ENCODE measurements around the gene URM1.

The URM1 gene

DNA sequence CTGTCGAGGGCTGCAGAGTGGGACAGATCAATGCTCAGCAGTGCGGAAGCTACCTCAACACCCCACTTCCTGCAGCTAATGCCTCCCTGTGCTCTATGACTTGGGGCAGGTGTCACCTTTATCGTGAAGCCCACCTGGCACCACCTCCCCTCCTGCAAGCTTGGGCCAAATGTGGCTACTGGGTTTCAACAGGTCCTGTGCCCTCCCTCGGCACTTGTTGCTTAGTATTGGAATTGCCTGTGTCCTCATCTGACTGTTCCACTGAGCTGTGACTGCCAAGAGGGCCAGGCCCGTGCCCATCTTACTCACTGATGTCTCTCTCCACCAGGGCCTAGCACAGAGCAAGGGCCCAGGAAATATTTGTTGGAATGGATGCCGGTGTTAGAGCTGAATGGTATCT is 21.4 kb upstream of the URM1 start:
- FAIRE-seq = no peak

GRCh38 chr9:128355451-128355850 is 15.7 kb upstream of the URM1 start:
- no peak for FAIRE-seq

DNA sequence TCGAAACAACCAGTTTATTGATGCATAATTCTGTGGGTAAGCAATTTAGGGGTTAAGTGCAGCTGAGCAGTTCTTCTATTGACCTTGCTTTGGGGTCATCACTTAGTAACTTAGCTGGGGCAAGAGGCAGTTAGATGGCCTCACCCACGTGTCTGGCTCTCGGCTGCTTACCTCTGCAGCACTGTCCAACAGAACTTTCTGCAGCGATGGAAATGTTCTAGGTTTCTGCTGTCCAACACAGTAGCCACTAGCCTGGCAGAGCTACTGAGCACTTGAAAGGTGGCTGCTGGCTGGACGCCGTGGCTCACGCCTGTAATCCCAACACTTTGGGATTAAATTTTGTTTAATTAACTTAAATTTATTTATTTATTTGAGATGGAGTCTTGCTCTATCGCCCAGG is 13.1 kb upstream of the URM1 start:
- no peak for FAIRE-seq

DNA sequence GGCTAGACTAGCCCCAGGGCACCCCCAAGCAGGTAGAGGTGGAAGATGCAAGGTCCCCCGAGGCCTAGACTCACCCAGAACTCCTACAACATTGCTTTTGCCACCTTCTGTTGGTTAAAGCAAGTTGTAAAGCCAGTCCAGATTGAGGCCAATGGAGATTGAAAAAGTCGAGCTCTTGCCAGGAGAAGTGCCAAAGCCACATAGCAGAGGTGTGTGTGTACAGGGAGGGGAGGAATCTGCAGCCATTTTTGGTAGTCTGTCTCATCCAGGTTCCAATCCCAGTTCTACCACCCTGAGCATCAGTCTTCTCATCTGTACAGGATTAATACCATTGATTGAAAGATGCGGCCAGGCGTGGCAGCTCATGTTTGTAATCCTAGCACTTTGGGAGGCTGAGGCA is 12.3 kb upstream of the URM1 start:
- FAIRE-seq = no peak

DNA sequence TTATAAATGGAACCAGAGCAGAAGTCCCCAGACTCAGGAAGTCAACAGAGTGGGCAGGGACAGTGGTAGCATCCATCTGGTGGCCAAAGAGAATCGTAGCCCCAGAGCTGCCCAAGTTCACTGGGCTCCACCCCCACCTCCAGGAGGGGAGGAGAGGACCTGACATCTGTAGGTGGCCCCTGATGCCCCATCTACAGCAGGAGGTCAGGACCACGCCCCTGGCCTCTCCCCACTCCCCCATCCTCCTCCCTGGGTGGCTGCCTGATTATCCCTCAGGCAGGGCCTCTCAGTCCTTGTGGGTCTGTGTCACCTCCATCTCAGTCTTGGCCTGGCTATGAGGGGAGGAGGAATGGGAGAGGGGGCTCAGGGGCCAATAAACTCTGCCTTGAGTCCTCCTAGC is 10.3 kb upstream of the URM1 start:
- no peak for FAIRE-seq

DNA sequence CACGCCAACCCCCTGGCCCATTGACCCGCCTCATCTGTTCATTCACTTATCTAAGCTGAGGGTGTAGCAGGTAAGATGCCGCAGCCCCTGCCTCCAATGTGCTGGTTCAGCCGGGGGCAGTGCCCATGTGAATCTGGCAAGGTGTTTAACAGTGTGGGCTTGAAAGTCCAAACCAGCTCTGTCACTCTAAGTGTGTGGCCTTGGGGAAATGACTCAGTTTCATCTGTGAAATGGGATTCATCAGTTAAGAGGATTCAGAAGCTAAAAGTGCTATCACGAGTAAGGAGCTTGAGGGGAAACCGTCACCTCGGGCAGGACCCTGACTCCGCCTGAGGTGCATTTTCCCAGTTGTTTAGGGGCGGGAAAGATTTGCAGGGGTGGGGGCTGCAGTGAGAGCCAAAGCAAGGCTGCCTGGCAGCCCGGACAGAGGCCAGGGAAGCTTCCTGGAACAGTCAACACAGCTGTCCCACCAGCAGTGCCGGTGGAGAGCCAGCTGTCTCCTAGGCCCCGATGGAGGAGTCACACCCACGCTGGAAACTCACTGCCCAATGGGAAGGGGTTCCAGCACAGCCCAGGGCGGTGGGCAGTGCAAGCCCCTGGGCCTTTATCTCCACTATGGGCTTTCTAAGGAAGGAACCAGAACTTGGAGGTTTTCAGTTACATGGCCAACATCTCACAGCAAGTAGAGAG is 9.7 kb upstream of the URM1 start:
- no peak for FAIRE-seq

DNA sequence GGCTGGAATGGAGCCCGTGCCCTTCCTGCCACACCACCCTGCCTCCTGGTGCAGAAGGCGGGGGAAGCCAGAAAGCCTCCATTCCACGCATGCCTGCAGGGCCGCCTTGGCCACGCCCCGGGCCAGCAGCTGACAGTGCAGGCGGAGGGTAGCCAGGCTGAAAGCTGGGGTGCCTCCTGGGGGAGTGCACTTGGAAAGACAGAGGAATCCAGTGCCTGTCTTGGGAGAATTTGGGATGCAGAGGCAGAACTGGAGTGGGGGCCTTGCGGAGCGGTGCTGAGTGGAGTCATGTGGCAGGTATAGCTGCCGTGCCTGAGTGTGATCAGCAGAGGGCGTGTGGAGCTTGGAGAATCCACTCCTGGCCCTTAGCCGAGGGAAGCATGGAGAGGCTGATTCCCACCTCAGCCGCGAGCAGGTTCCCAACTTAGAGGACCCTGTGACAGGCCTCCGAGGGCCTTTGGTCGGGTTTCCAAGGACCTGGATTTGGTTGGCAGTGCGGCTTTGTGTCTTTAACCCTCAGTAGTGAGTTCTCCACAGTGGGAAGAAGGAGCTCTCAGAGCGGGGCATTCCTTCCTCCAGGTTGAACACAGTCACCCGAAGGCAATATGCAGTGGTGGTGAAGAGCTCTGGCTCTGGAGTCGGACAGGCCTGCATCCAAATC is 9.1 kb upstream of the URM1 start:
- FAIRE-seq = no peak

DNA sequence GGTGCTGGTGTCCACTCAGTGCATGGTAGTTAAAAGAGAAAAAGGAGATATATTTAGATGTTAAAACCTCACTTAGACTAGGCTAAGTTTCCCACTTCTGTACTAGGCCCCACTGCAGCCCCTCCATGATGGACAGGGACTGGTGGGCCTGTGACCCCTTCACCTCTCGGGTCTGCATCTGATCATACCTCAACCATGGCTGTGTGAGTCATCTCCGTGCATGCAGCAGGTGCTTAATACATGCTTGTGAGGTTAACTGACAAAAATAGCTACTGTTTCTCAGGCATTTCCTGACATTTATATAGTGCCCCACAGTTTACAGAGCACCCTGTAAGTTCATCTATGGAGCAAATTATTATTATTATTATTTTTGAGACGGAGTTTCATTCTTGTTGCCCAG is 8.4 kb upstream of the URM1 start:
- no peak for FAIRE-seq

GRCh38 chr9:128365525-128365924 is 5.6 kb upstream of the URM1 start:
- FAIRE-seq = no peak

GRCh38 chr9:128369024-128369706 is 2.0 kb upstream of the URM1 start:
- no peak for FAIRE-seq

- no peak for FAIRE-seq
Measured at GRCh38 chr9:128370367-128370751, 815 bp upstream of the URM1 start.

DNA sequence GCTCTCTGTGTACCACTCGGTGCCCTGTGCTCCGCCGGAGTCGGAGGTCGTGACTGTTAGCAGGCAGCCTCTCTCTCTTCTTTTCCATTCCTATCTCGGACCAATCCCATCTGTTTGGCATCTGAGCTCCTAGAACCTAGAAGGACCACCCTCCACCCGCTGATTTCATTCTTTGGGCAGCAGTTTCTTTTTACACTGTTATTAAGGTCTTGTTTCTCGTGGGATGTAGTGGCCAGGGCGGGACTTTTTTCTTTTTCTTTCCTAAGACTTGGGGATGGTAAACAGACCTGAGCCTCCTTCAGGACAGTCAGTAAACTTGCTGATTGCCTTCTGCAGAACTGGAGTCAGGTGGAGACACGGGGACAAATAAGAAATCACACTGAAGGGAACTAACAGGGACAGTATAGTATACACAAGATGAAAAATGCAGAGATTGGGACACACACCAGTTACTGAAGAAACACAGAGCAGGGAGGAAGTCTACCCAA is 500 bp downstream of the URM1 start:
- FAIRE-seq = no peak

- no peak for FAIRE-seq
Measured at GRCh38 chr9:128372188-128372641, 1.0 kb downstream of the URM1 start.

DNA sequence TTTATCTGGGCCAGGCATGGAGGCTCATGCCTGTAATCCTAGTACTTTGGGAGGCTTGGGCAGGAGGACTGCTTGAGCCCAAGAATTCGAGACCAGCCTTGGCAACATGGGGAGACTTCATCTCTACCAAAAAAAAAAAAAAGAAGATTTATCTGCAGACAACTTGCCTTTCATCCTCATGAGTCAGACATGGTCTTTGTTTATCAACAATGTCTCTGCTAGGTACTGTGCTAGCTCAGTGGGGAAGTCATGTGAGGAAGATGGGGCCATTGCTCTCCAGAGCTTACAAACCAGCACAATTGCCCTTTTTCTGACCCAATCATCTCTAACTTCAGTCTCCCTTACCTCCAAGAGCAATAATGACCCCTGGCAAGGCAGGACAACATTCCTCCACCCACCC is 1.6 kb downstream of the URM1 start:
- FAIRE-seq = no peak

GRCh38 chr9:128374221-128374675 is 3.1 kb downstream of the URM1 start:
- no peak for FAIRE-seq

DNA sequence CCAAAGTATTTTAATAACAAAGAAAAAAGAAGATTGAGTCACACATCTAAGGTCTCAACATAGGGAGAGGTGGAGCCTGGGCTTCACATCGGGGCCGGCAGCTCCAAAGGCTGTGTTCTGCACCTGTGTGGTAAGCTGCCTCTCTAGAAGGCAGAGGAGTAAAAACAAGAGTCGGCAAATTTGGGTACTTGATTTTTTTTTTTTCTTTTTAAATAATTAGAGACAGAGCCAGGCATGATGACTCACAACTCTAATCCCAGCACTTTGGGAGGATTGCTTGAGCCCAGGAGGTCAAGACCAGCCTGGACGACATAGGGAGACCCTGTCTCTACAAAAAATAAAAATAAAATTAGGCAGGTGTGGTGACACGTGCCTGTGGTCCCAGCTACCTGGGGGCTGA is 4.7 kb downstream of the URM1 start:
- no peak for FAIRE-seq

GRCh38 chr9:128382261-128382660 is 11.1 kb downstream of the URM1 start:
- FAIRE-seq = no peak

GRCh38 chr9:128383007-128383753 is 12.0 kb downstream of the URM1 start:
- no peak for FAIRE-seq

GRCh38 chr9:128383791-128384190 is 12.6 kb downstream of the URM1 start:
- no peak for FAIRE-seq

DNA sequence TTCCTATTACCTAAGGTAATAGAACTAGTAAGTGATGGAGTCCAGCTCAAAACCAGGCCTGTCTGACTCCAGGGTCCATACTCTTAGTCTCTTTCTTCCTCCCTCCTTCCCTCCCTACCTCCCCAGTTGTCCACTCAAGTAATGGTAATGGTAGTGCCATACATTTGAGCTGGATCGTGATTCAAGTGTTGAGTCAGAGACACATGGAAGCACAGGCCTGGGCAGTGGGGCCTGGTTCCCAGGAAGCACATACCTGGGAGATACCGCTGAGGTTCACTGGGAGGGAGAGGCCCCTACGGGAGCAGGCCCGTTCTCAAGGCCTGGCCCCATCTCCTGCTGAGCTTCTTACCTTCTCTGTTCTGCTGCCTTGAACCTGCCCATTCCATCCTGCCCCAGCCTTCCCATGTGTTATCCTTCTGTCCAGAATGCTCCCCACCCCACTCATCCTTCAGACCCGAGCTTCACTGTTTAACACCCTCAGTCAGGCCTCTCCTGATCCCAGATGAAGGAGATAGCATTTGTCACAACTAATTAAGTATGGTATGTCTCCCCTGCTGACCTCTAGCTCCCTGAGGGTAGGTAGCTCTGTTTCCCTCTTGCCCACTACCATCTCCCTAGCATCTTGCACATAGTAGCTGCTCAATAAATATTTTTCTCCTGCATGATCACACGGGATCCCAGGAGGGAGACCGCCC is 13.8 kb downstream of the URM1 start:
- FAIRE-seq = no peak

- FAIRE-seq = no peak
Measured at GRCh38 chr9:128385496-128386460, 14.6 kb downstream of the URM1 start.
